Colonic mucosa (tissue), 4 donors: ENCODE data around the gene FAM83D. TPM values are rescaled to one million over a fixed set of nuclear protein-coding genes. Genes with fewer than 3 reads are reported as not detected.
"Not testable (repeated sequence)": the region's sequence is repeated elsewhere in the genome, so short reads cannot be mapped to it uniquely, and the experiment has no call there.

Experiments
- DNase-seq: peaks from one replicate; pipeline ENCODE4 v3.0.0-alpha.2; 2020
- H3K27ac ChIP-seq: fragments of 200-600 bp; one replicate; pipeline ENCODE4 v1.8.0; 2021
- H3K27me3 ChIP-seq: fragments of 200-600 bp; one replicate; pipeline ENCODE4 v1.8.0; 2021
- H3K36me3 ChIP-seq: fragments of 200-600 bp; one replicate; pipeline ENCODE4 v1.8.0; 2021
- H3K4me1 ChIP-seq: fragments of 200-600 bp; one replicate; pipeline ENCODE4 v1.8.0; 2021; ENCODE audit warnings: mild to moderate bottlenecking
- H3K4me3 ChIP-seq: fragments of 200-600 bp; one replicate; pipeline ENCODE4 v1.8.0; 2021
- H3K9ac ChIP-seq, 2 donors: one replicate each; pipeline ENCODE4 v1.7.0; 2013; ENCODE audit warnings: control low read depth in 2 of 2, low read depth in 2 of 2, low read length in 2 of 2
- H3K9me3 ChIP-seq: fragments of 200-600 bp; one replicate; pipeline ENCODE4 v1.8.0; 2021
- CTCF ChIP-seq: fragments of 200-600 bp; IDR thresholded peaks from one replicate; pipeline ENCODE4 v1.8.0; 2022; ENCODE audit warnings: antibody characterized with exemption, mild to moderate bottlenecking
- intact Hi-C: fragments of 100-400 bp; cut with DNase I; formaldehyde crosslinking; loops from one replicate; pipeline ENCODE4 v1.14.1; 2022
- total RNA-seq, 2 donors: library from RNA; stranded (reverse); fragmentation: NEBNext Ultra II Directional in 1 of 2; extraction: Animal tissue kit (Norgen Biotek cat#: 25700) in 1 of 2; gene quantifications; one replicate each; pipeline ENCODE4 v1.2.1, GENCODE V29; 2021
- donor health status: healthy.
- donor health status: DM: no; HTN: no; CAD: no.
- donor health status: DM: no; HTN: no; CAD: no.

The FAM83D gene
- total RNA-seq, 2 donors from 2014 or later, result 25.5 to 32.6 TPM

DNA sequence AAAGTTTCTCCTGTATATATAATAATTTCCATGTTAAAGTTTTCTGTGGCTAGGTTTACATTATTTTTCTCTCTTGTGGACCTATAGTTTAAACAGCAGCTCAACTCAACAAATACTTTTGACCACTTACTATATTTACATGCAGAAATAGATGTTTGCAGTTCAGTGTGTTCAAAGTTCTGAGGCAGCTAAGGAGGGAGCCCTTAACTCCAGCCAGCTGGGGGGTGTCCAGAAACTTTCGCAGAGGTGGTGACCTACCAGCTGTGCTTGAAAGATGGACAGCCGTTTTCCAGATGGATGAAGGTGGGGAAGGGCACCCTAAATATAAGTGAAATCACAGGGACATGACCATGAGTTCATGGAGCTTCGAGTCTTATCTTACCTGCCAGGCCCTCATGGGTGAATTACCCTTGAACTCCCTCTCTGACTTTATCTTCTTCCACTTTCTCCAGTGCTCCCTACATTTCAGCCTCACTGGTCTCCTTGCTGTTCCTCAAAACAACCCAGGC is 69.4 kb downstream of the FAM83D start:
- Histone ChIP-seq H3K4me1 (no peaks in the 10 kb centered on the region), H3K9me3 (no peaks in the 10 kb centered on the region), H3K9ac (no peak overlapping the region), H3K36me3 (no peaks in the 10 kb centered on the region), H3K4me3 (no peak overlapping the region), H3K27me3 (no peaks in the 10 kb centered on the region), H3K27ac (no peak overlapping the region)
- intact Hi-C loops, result no loop called here
- no peak for DNase-seq
- TF ChIP-seq CTCF, result no peak

DNA sequence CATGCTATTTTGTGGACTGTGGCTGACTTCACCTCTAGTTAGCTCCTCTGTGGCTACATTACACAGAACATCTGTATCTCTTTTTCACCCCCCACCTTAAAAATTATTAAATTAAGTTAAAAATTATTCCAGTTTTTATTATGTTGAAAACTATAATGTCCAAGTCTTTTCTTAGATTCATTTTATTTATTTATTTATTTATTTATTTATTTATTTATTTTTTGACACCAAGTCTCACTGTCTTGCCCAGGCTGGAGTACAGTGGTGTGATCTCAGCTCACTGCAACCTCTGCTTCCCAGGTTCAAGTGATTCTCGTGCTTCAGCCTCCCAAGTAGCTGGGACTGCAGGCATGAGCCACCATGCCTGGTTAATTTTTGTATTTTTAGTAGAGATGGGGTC is 70.6 kb downstream of the FAM83D start:
- intact Hi-C loops, H3K36me3 ChIP-seq, H3K4me3 ChIP-seq: not testable (repeated sequence)

DNA sequence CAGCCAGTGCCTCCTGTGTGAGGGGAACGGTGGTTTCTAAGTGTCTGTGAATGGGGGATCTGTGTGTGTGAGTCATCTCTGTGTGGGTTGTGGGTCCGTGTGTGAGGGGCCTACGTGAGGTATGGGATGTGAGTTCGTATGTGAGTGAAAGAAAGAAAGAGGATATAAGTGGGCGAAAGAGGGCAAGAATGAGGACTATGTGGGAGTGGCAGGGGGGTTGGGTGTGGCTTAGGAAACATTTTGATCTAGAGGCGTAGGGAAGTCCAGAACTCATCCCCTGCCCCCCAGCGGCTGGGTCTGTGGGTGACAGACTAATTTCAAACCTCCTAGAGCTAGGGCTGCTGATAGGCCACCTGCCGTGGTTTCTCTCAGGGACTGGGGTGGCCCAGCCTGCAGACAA is 71.4 kb downstream of the FAM83D start:
- Histone ChIP-seq H3K4me3 (no peak overlapping the region), H3K9me3 (no peaks in the 10 kb centered on the region), H3K9ac (no peak overlapping the region), H3K4me1 (no peaks in the 10 kb centered on the region), H3K36me3 (no peaks in the 10 kb centered on the region), H3K27ac (no peak overlapping the region), H3K27me3 (no peaks in the 10 kb centered on the region)
- DNase-seq, result no peak
- no peak for TF ChIP-seq CTCF
- intact Hi-C loops, result no loop called here

More for the DNA sequence above, 70.6 kb downstream of the FAM83D start:
- DNase-seq, H3K27ac ChIP-seq, H3K9ac ChIP-seq, H3K27me3 ChIP-seq, H3K4me1 ChIP-seq, H3K9me3 ChIP-seq: not testable (repeated sequence)

- Histone ChIP-seq H3K4me1 (no peaks in the 10 kb centered on the region), H3K9me3 (no peaks in the 10 kb centered on the region), H3K9ac (no peak overlapping the region), H3K4me3 (no peak overlapping the region), H3K27me3 (no peaks in the 10 kb centered on the region), H3K27ac (no peak overlapping the region), H3K36me3 (no peaks in the 10 kb centered on the region)
- intact Hi-C loops, result no loop called here
- no peak for DNase-seq
- no peak for TF ChIP-seq CTCF
Measured at GRCh38 chr20:38999217-38999616, 73.0 kb downstream of the FAM83D start.

GRCh38 chr20:38999965-39000910 is 74.0 kb downstream of the FAM83D start:
- no peaks in the 10 kb centered on the region for H3K27me3 ChIP-seq
- intact Hi-C loops, result no loop called here
- H3K9me3 ChIP-seq, result no peaks in the 10 kb centered on the region
- TF ChIP-seq CTCF, result no peak
- H3K4me3 ChIP-seq, result no peak overlapping the region
- DNase-seq, result no peak
- no peak overlapping the region for H3K27ac ChIP-seq
- peaks cover 6% of the 10 kb centered on the region for H3K4me1 ChIP-seq
- no peaks in the 10 kb centered on the region for H3K36me3 ChIP-seq
- no peak overlapping the region for H3K9ac ChIP-seq

Other genes starting within 250 kb of the FAM83D start
- gene SLC32A1, start 201.9 kb upstream of the FAM83D start, total RNA-seq, result not detected
- gene ACTR5, start 178.0 kb upstream of the FAM83D start, total RNA-seq, result 1 to 10 TPM; 4.6 to 8.3 TPM
- 1 to 10 TPM; 2.0 to 2.1 TPM for gene PPP1R16B, start 120.7 kb upstream of the FAM83D start, total RNA-seq
- gene DHX35, start 35.9 kb downstream of the FAM83D start, total RNA-seq, result 10 to 100 TPM; 16.3 to 16.9 TPM